ENCODE results near the gene GGA2. TPM values are rescaled to one million over a fixed set of nuclear protein-coding genes. Genes with fewer than 3 reads are reported as not detected.
A peak's percentile ranks its signal among the peaks of the same experiment; 100 is the strongest.

The GGA2 gene
- total RNA-seq, 4 donors from 2014 or later = 21.7 to 51.8 (median 36.9) TPM

GRCh38 chr16:23435500-23435899 lies 74.8 kb downstream of the GGA2 start:
- intact Hi-C loops (cut with DNase I; ENCODE audit: low total_unique reads) = no loop called here
- WGBS, 2 donors (ENCODE audit: low coverage in 1 of 2) = 35 to 46% methylated on average over 5 to 6 of the region's 6 CpGs
- no peaks in the 10 kb centered on the region for H3K9me3 ChIP-seq
- no peaks in the 10 kb centered on the region for H3K27me3 ChIP-seq
- in situ Hi-C loops (cut with MboI; ENCODE audit: low pct_ligation_motif_present in 1 of 4, low pct_unique_long_range_greater_than_20kb in 1 of 4, low sequenced_read_pairs in 3 of 4) = loop anchor here in 3 of 4 donors (5.0 to 10.0 kb wide), 3 partner anchors 251 to 261 kb away; partner anchors contain the start of gene SCNN1G (in 2 of the 3)
- no peak overlapping the region for H3K4me3 ChIP-seq
- peak; percentile 73 for DNase-seq
- TF ChIP-seq EP300 (IDR thresholded peaks at IDR 0.05; ENCODE audit: low read depth) = no peak
- TF ChIP-seq CTCF (IDR thresholded peaks at IDR 0.05) = peak; percentile 78 to 88 (median 86)
- peaks cover 0 to 29% (median 5%) of the 10 kb centered on the region in 4 donors for H3K36me3 ChIP-seq
- H3K4me1 ChIP-seq = peaks cover 6 to 26% (median 17%) of the 10 kb centered on the region in 4 donors
- H3K27ac ChIP-seq = no peak overlapping the region

DNA sequence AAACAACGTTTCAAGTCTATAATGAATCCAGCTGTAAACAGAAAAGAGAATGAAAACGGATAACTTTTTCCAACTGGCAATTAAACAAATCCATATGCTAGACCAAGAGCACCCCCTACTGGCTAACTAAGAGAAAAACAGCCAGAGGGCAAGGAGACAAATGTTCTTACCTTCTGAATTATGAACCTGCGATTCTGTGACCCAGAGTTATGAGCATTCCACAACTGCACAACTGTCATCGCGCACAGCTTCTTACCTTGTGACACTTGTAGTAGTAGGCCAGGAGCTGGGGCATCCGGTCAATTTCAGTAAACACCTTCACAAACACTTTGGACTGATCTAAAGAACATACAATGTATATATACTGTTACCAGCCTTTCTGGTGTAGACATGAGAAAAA lies 75.9 kb downstream of the GGA2 start:
- Histone ChIP-seq H3K4me1 (peaks cover 6 to 26% (median 17%) of the 10 kb centered on the region in 4 donors), H3K4me3 (no peak overlapping the region), H3K27me3 (no peaks in the 10 kb centered on the region), H3K36me3 (peaks cover 0 to 28% (median 7%) of the 10 kb centered on the region in 4 donors), H3K9me3 (no peaks in the 10 kb centered on the region), H3K27ac (peak overlapping the region; percentile 67 to 76 (median 74))
- in situ Hi-C loops (cut with MboI; ENCODE audit: low pct_ligation_motif_present in 1 of 4, low pct_unique_long_range_greater_than_20kb in 1 of 4, low sequenced_read_pairs in 3 of 4) = loop anchor here in 2 of 4 donors (10.0 kb wide), 2 partner anchors 250 to 260 kb away; partner anchors contain the start of gene SCNN1G (in 1 of the 2)
- TF ChIP-seq CTCF (IDR thresholded peaks at IDR 0.05) (peak; percentile 86 to 95 (median 87)), EP300 (IDR thresholded peaks at IDR 0.05; ENCODE audit: low read depth) (no peak), POLR2A (IDR thresholded peaks at IDR 0.05) (no peak), POLR2AphosphoS5 (IDR thresholded peaks at IDR 0.05) (no peak)
- intact Hi-C loops (cut with DNase I; ENCODE audit: low total_unique reads) = loop anchor here (1.0 kb wide), 1 partner anchor 252 kb away; the partner anchor contains the start of gene SCNN1G
- 18 to 21% methylated on average over 6 of the region's 6 CpGs for WGBS, 2 donors (ENCODE audit: low coverage in 1 of 2)
- DNase-seq = no peak

- peaks cover 6 to 26% (median 17%) of the 10 kb centered on the region in 4 donors for H3K4me1 ChIP-seq
- in situ Hi-C loops (cut with MboI; ENCODE audit: low pct_ligation_motif_present in 1 of 4, low pct_unique_long_range_greater_than_20kb in 1 of 4, low sequenced_read_pairs in 3 of 4) (loop anchor here in 2 of 4 donors (10.0 kb wide), 2 partner anchors 249 to 259 kb away; partner anchors contain the start of gene SCNN1G (in 1 of the 2)), intact Hi-C loops (cut with DNase I; ENCODE audit: low total_unique reads) (no loop called here)
- no peaks in the 10 kb centered on the region for H3K27me3 ChIP-seq
- peak; percentile 79 for DNase-seq
- H3K4me3 ChIP-seq = no peak overlapping the region
- peaks cover 0 to 23% (median 5%) of the 10 kb centered on the region in 4 donors for H3K36me3 ChIP-seq
- no peaks in the 10 kb centered on the region for H3K9me3 ChIP-seq
- peak overlapping the region; percentile 67 to 76 (median 74) for H3K27ac ChIP-seq
- WGBS, 2 donors (ENCODE audit: low coverage in 1 of 2) = 56 to 58% methylated on average over 6 to 16 of the region's 16 CpGs
- peak in 1 of 3 donors; percentile 42 for TF ChIP-seq POLR2AphosphoS5 (IDR thresholded peaks at IDR 0.05)
- TF ChIP-seq CTCF (IDR thresholded peaks at IDR 0.05) = no peak
Observed at GRCh38 chr16:23433261-23433920, 76.9 kb downstream of the GGA2 start.

- Histone ChIP-seq H3K36me3 (peaks cover 0 to 15% (median 3%) of the 10 kb centered on the region in 4 donors), H3K27me3 (no peaks in the 10 kb centered on the region), H3K4me3 (no peak overlapping the region), H3K27ac (peak overlapping the region; percentile 67 to 76 (median 74)), H3K9me3 (no peaks in the 10 kb centered on the region), H3K4me1 (peaks cover 6 to 26% (median 17%) of the 10 kb centered on the region in 4 donors)
- DNase-seq = no peak
- in situ Hi-C loops (cut with MboI; ENCODE audit: low pct_ligation_motif_present in 1 of 4, low pct_unique_long_range_greater_than_20kb in 1 of 4, low sequenced_read_pairs in 3 of 4) = loop anchor here in 2 of 4 donors (10.0 kb wide), 2 partner anchors 248 to 258 kb away; partner anchors contain the start of gene SCNN1G (in 1 of the 2)
- WGBS, 2 donors (ENCODE audit: low coverage in 1 of 2) = 78 to 83% methylated on average over 4 to 10 of the region's 10 CpGs
- no peak for TF ChIP-seq POLR2AphosphoS5 (IDR thresholded peaks at IDR 0.05)
- peak in 3 of 5 experiments; percentile 27 to 40 (median 38) for TF ChIP-seq CTCF (IDR thresholded peaks at IDR 0.05)
- TF ChIP-seq EP300 (IDR thresholded peaks at IDR 0.05; ENCODE audit: low read depth) = no peak
- TF ChIP-seq POLR2A (IDR thresholded peaks at IDR 0.05) = no peak
- intact Hi-C loops (cut with DNase I; ENCODE audit: low total_unique reads) = no loop called here
Observed at GRCh38 chr16:23432176-23433128, 77.8 kb downstream of the GGA2 start.
